Muscle of leg (tissue), 11 donors: ENCODE data around the gene FKBP9. TPM values are rescaled to one million over a fixed set of nuclear protein-coding genes. Genes with fewer than 3 reads are reported as not detected.

Source experiments
- DNase-seq: peaks from one replicate; pipeline ENCODE4 v3.0.0; 2013
- H3K27ac ChIP-seq: one replicate; pipeline ENCODE4 v1.5.1; 2013; ENCODE audit warnings: mild to moderate bottlenecking, low read length, control low read depth
- H3K27me3 ChIP-seq: one replicate; pipeline ENCODE4 v1.6.1; 2013; ENCODE audit warnings: low read length; ENCODE audit not compliant: control insufficient read depth, insufficient read depth
- H3K36me3 ChIP-seq: one replicate; pipeline ENCODE4 v1.6.1; 2013; ENCODE audit warnings: low read length; ENCODE audit not compliant: control insufficient read depth, insufficient read depth
- H3K4me1 ChIP-seq: one replicate; pipeline ENCODE4 v1.6.1; 2013; ENCODE audit warnings: low read length; ENCODE audit not compliant: control insufficient read depth, insufficient read depth
- H3K4me3 ChIP-seq: one replicate; pipeline ENCODE4 v1.5.1; 2013; ENCODE audit warnings: low read length, control low read depth
- H3K9me3 ChIP-seq: replicated peaks from 2 replicates; pipeline ENCODE4 v1.6.1; 2013; ENCODE audit warnings: low read depth, low read length; ENCODE audit not compliant: control insufficient read depth
- WGBS: methylation state at CpG from one replicate; pipeline ENCODE4 v1.1.5; 2013; ENCODE audit warnings: missing lambda C conversion rate; ENCODE audit not compliant: insufficient coverage; 5-methylcytosine and 5-hydroxymethylcytosine counted together
- polyA plus RNA-seq, 8 donors: library from polyadenylated mRNA; unstranded; fragments of 120-200 nt; gene quantifications; one replicate each; pipeline versions ENCODE4 v1.2.1 to v1.2.3, GENCODE V29; 2013; ENCODE audit warnings: inconsistent platforms in 1 of 8, low replicate concordance in 1 of 8; ENCODE audit not compliant: insufficient read length in 8 of 8, insufficient read depth in 1 of 8
- total RNA-seq: library from RNA; stranded (reverse); fragments of 120-200 nt; gene quantifications from one replicate; pipeline ENCODE4 v1.2.4, GENCODE V29; 2013

Gene FKBP9
- total and polyA plus RNA-seq, 9 donors: 110 to 239 (median 153) TPM

GRCh38 chr7:32929430-32930143 is 27.7 kb upstream of the FKBP9 start:
- DNase-seq: no peak
- Histone ChIP-seq H3K4me1 (no peaks in the 10 kb centered on the region), H3K27me3 (no peaks in the 10 kb centered on the region), H3K36me3 (peaks cover 39% of the 10 kb centered on the region), H3K9me3 (no peaks in the 10 kb centered on the region), H3K4me3 (no peak overlapping the region), H3K27ac (no peak overlapping the region)
- 70% methylated on average over 13 of the region's 13 CpGs for WGBS

GRCh38 chr7:32930378-32930777 is 26.9 kb upstream of the FKBP9 start:
- Histone ChIP-seq H3K27ac (no peak overlapping the region), H3K9me3 (no peaks in the 10 kb centered on the region), H3K27me3 (no peaks in the 10 kb centered on the region), H3K4me1 (no peaks in the 10 kb centered on the region), H3K4me3 (no peak overlapping the region), H3K36me3 (peaks cover 39% of the 10 kb centered on the region)
- WGBS: 80% methylated on average over 2 of the region's 7 CpGs
- no peak for DNase-seq

GRCh38 chr7:32935558-32935957 is 21.7 kb upstream of the FKBP9 start:
- WGBS: no CpG with 5 or more reads among the region's 1 CpG
- no peak for DNase-seq
- H3K4me3 ChIP-seq: no peak overlapping the region
- H3K4me1 ChIP-seq: peaks cover 17% of the 10 kb centered on the region
- H3K9me3 ChIP-seq: no peaks in the 10 kb centered on the region
- no peaks in the 10 kb centered on the region for H3K27me3 ChIP-seq
- peaks cover 27% of the 10 kb centered on the region for H3K36me3 ChIP-seq
- no peak overlapping the region for H3K27ac ChIP-seq

DNA sequence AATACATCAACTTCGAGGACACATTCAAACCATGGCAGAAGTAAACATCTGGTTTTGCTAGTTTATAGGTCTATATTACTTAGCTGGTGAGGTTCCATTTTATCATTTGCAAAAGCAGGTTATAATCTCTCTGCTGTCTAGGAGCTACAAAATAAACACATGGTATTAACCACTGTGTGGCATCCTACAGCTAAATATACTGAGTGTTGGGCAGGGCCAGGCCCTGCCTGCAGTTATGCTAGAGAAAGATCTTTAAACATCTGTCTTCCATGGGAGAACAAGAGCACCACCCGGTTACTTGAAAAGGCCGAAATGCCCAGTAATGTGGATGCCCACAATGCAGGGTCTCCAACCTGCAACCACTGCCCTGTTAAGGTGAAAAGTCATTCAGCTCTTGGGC is 20.6 kb upstream of the FKBP9 start:
- H3K27me3 ChIP-seq: no peaks in the 10 kb centered on the region
- DNase-seq: no peak
- no peaks in the 10 kb centered on the region for H3K9me3 ChIP-seq
- peaks cover 20% of the 10 kb centered on the region for H3K36me3 ChIP-seq
- WGBS: 82% methylated on average over 2 of the region's 3 CpGs
- H3K27ac ChIP-seq: no peak overlapping the region
- peaks cover 19% of the 10 kb centered on the region for H3K4me1 ChIP-seq
- H3K4me3 ChIP-seq: no peak overlapping the region

DNA sequence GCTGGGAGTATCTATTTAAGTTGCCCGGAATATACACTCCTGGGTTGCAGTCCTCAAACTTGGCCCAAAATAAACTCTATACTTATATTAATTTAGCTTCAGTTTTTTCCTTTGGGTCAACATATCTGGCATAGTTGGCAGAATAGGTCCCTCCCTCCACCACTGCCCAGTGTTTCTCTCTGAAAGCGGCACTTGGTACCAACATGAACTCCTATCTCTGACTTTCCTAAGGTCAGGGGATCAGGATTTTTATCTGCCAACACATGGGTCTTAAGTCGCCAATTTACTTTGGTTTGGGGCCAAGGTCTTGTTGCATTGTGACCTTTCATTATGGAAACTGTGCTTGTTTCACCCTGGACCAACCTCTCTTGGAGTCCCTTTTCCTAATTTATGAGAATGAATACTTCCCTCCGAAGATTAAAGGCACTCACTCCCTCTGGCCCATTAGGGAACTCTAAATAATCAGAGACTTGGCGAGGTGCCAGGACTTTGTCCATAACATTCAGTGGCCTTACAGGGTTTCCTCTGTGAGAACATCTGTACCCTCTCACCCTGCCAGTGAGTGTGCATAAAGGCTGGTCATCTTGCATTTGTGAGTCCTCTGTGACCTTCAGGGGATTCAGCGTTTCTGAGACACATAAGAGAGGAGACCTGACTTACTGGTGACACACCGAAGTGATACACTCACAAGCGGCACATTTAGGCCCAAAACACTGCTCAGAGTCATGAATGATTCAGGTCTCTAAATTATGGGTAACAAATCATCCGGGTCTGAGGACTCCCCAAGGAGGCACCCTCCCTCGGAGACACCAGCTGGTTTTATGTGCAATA is 19.7 kb upstream of the FKBP9 start:
- Histone ChIP-seq H3K4me1 (peaks cover 20% of the 10 kb centered on the region), H3K9me3 (no peaks in the 10 kb centered on the region), H3K36me3 (peaks cover 17% of the 10 kb centered on the region), H3K27me3 (no peaks in the 10 kb centered on the region), H3K4me3 (no peak overlapping the region), H3K27ac (no peak overlapping the region)
- WGBS: 48% methylated on average over 7 of the region's 10 CpGs
- peak; percentile 58 for DNase-seq

DNA sequence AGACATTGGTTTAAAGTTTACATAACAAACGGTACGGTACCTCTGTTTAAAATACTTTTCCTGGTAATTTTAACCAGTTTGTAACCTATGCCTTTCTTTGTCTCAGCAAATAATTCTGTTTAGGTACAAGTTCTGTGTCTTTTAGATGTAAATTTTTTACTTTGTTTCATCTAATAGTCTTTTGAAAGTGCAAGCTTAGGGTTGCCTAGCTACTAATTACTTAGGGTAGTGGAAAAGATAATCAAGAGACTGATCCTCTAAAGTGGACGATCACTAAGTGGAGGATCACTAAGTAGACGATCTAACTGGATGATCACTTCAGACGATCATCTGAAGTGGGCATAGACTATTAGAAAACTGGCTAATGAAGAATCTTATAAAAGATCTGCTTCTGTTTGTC is 16.1 kb upstream of the FKBP9 start:
- no peak for DNase-seq
- H3K27me3 ChIP-seq: no peaks in the 10 kb centered on the region
- peaks cover 22% of the 10 kb centered on the region for H3K4me1 ChIP-seq
- peak overlapping the region; percentile 95 for H3K27ac ChIP-seq
- WGBS: no CpG with 5 or more reads among the region's 5 CpGs
- peaks cover 10% of the 10 kb centered on the region for H3K36me3 ChIP-seq
- peak overlapping the region; percentile 77 for H3K4me3 ChIP-seq
- H3K9me3 ChIP-seq: peaks cover 8% of the 10 kb centered on the region

DNA sequence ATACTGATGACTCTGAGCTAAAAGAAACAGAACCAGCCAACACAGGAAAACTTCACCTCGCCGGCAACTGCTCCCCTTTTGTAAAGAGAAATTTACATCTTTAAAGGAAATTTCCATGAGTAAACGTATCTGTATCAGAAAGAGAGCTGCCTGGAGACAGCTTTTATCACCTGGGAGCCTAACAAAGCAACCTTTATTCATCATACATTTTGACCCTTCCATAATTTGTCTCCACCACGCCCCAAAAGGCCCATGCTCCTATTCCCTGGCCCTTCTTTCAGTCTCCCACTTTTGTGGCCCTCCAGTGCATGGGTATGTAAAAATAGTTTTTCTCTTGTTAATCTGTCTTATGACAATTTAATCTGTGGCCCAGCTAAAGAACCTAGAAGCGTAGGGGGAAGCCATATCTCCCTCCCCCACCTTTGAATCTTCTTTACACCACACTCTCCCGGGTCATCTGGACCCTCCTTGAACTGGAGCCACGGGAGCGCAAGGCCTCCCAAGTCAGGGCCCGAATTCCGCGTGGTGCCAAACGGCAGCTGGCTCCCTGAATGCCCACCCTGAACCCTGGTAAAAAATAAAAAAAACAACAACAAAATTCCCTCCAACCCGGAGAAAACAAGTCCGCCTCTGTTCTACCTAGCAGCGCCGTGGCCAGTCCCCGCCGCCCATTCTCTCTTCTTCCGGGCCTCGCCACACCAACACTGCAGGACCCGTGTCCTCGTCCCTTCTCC is 15.4 kb upstream of the FKBP9 start:
- H3K27ac ChIP-seq: peak overlapping the region; percentile 95
- no peaks in the 10 kb centered on the region for H3K27me3 ChIP-seq
- under 1% methylated on average over 18 of the region's 22 CpGs for WGBS
- H3K36me3 ChIP-seq: peaks cover 8% of the 10 kb centered on the region
- H3K4me1 ChIP-seq: peaks cover 20% of the 10 kb centered on the region
- H3K9me3 ChIP-seq: peaks cover 8% of the 10 kb centered on the region
- peak overlapping the region; percentile 77 for H3K4me3 ChIP-seq
- DNase-seq: no peak

DNA sequence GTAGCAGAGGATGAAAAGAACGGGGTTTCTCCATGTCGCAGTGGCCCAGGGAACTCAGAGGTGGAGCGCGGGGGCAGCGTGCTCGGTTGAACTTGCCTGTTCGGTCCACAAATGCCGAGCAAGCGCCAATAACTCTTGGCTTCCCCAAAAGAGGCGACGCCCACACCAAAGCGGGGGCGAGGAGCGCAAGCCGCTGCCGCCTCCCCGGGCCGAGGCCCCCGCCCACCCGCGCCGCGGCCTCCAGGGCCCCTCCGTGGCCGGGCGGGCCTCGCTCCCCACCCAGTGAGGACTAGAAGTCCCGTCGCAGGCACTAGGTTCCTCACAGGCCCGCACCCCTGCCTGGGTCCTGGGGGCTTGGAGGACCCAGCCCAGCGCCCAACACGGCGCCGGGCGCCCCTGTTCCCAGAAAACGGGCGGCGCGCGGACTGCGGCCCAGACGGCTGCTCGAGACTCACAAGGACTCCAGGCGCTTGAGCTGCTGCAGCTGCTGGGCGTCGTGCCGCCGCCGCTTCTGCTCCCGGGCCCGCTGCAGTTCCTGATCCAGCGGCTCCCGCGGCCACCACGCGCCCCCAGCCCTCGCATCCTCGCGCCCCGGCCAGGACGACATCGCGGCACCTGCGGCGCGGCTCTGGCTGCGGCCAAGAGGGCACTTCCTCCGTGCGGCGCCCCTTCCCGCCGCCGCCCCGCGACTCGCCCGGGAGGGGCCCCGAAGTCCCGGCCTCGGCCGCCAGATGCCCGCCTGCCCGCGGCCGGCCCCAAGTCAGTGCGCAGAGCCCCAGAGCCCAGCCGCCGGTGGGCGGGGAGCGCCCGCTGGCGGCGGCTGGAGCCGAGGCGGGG is 14.6 kb upstream of the FKBP9 start:
- H3K36me3 ChIP-seq: peaks cover 6% of the 10 kb centered on the region

GRCh38 chr7:32943252-32944030 is 13.8 kb upstream of the FKBP9 start:
- Histone ChIP-seq H3K4me1 (peaks cover 9% of the 10 kb centered on the region), H3K27ac (peak overlapping the region; percentile 71), H3K9me3 (peaks cover 19% of the 10 kb centered on the region), H3K4me3 (peak overlapping the region; percentile 77), H3K27me3 (no peaks in the 10 kb centered on the region), H3K36me3 (peaks cover 6% of the 10 kb centered on the region)
- WGBS: 0% methylated on average over 4 of the region's 6 CpGs
- DNase-seq: no peak

More for the DNA sequence above, 14.6 kb upstream of the FKBP9 start:
- Histone ChIP-seq H3K9me3 (peaks cover 11% of the 10 kb centered on the region), H3K4me1 (peaks cover 13% of the 10 kb centered on the region), H3K4me3 (peak overlapping the region; percentile 77), H3K27me3 (no peaks in the 10 kb centered on the region), H3K27ac (peak overlapping the region; percentile 95)
- under 1% methylated on average over 95 of the region's 95 CpGs for WGBS
- peak; percentile 90 for DNase-seq
